Coronary artery (tissue), 2 donors: Measurements from ENCODE around the gene CTDSP2.

ENCODE experiments used
- DNase-seq: peaks from one replicate; pipeline ENCODE4 v3.0.0-alpha.2; 2017; ENCODE audit warnings: low spot score
- H3K27ac ChIP-seq, 2 donors: fragments of 200-600 bp; sonication (generic); one replicate each; pipeline ENCODE4 v1.5.1; 2016 to 2019
- H3K4me3 ChIP-seq: fragments of 200-600 bp; sonication (generic); 2 replicates; pipeline ENCODE4 v1.5.1; 2016; ENCODE audit warnings: mild to moderate bottlenecking, moderate library complexity
- TF ChIP-seq, protein P1 (sequence below): fragments of 200-600 bp; sonication (generic); IDR thresholded peaks from one replicate; pipeline ENCODE4 v1.5.1; 2019; ENCODE audit warnings: antibody characterized with exemption

Gene CTDSP2, protein sequence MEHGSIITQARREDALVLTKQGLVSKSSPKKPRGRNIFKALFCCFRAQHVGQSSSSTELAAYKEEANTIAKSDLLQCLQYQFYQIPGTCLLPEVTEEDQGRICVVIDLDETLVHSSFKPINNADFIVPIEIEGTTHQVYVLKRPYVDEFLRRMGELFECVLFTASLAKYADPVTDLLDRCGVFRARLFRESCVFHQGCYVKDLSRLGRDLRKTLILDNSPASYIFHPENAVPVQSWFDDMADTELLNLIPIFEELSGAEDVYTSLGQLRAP

DNA sequence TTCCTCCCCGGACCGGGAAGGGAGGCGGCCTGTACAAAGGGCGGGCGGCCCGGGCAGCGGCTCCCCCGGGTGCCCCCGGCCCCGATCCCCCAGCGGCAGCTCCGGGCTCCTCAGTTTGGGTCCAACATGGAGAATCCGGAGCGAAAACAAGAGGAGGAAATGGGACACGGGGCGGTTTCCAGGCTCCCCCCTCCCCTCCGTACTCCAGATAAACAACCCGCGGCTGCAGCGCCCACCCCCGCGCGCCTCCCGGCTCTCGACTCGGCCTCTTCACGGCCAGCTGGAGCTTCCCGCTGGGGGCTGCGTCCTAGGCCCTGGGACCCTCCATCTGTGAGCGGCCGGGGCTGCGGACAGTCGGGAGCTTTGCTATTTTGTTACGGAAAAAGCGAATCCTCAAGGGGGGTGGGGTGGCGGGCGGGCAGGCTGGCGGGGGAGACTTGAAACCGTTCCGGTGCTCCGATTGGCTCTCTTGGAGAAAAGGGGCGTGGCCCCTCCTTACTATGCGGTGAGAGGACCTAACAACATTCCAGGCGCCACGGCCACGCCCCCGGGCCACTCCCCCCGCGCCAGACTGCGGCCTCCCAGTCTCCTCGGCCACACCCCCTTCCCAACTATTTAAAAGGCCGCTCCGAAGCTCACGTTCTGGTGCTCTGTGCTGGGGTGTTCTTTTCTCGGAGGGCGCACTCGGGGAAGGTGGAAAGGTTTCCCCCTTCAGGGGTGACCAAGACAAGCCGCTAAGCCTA lies at the start of gene CTDSP2:
TSS of gene CTDSP2 (minus strand) at position 153 of the 743 bp plus-strand sequence. CDS start 294 bp downstream, outside the sequence.
- H3K4me3 ChIP-seq = peak within 1 kb of the TSS; percentile 97
- TF ChIP-seq, protein P1, sequence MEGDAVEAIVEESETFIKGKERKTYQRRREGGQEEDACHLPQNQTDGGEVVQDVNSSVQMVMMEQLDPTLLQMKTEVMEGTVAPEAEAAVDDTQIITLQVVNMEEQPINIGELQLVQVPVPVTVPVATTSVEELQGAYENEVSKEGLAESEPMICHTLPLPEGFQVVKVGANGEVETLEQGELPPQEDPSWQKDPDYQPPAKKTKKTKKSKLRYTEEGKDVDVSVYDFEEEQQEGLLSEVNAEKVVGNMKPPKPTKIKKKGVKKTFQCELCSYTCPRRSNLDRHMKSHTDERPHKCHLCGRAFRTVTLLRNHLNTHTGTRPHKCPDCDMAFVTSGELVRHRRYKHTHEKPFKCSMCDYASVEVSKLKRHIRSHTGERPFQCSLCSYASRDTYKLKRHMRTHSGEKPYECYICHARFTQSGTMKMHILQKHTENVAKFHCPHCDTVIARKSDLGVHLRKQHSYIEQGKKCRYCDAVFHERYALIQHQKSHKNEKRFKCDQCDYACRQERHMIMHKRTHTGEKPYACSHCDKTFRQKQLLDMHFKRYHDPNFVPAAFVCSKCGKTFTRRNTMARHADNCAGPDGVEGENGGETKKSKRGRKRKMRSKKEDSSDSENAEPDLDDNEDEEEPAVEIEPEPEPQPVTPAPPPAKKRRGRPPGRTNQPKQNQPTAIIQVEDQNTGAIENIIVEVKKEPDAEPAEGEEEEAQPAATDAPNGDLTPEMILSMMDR = peak; percentile 14
- H3K27ac ChIP-seq = peak within 1 kb of the TSS; percentile 100
- DNase-seq = peak; percentile 100

DNA sequence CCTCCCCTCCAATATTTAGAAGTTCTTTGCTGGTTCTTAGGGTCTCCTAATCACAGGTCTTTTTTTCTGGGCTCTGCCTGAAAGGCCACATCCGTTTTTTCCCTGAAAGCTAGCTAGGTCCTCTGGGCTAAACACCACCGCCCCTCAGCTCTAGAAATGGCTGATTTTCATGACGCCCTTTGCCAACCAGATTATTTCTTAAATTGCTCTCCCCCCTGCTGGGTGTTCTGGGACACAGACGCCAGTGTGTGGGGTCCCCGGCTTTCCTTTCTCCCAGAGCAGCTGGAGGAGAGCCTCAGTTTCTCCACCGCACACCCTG lies 49.5 kb upstream of the CTDSP2 start:
- no peak for DNase-seq
- H3K27ac ChIP-seq = peak overlapping the region; percentile 89 to 96
- TF ChIP-seq, protein P1 = no peak
- peak overlapping the region; percentile 82 for H3K4me3 ChIP-seq

DNA sequence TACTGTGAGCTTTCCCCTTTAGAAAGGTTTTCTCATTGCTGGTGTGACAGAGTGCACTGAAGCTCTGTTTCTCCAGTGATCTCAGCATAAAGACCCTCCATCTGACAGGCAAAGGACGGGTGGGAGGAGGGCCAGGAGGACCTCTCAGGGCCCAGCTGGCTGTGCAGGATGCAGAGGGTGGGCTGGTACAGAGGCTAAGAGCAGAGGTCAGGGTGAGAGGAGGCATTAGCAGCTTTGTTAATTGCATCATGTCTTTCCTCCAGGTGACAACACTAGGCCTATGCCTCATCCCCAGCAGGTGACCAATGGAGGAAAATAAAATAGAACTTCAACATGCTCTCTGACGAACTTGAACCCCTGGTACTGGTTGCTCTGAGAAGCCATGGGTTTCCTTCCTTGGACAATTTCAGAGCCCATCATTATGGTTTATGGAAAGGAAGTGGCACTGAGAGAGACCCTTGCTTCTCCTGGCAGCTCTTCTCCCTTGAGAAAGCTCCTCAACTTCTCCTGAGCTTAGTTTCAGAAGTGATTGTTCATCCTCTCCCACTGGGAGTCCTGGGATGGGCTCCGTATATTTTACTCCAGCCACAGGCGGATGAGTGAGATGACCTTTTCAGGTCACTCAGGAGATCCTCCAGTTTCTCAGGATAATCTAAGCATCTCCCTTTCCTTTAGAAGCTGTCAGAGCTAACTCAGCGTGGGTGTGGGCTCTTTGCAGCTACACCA lies 49.0 kb upstream of the CTDSP2 start:
- peak overlapping the region; percentile 89 to 96 for H3K27ac ChIP-seq
- TF ChIP-seq, protein P1 = no peak
- no peak for DNase-seq
- H3K4me3 ChIP-seq = no peak overlapping the region

DNA sequence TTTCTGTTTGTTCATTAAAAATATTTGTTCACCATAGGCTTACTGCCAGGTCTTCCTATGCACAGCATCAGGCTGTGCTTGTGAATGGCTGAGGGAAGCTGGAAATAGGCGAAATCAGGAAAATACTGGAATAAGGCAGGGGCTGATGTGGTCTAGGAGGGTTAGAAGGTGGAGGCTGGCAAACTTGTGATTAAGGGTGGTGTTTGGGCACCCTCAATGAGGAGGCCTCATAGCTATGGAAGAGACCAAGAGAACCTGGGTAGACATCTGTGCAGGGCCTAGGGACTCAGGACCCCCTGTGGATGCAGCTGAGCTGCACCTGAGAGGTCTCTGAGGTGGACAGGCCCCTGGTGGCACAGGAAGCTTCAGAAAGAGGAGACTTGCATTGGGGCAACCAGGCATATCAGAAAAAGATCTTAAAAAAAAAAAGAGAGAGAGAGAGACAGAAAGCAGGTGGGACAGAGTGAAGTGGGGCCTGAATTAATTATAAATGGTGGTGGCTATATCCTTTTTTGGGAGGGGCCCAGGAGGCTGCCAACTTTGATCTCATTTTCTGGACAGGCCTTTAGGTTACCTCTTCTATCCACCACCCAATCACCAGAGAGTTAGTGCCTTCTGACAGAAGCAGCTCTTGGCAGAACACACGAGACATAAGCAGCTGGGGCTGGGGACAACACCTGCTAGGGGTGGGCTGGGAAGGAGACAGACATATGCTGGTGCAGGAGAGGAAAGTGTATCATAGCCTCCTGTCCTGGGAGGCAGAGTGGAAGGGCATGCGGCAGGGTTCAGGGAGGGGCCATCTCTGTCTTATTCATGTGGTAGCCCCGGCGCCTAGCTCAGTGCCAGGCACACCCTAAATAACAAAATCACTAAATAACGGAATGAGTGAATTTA lies 48.1 kb upstream of the CTDSP2 start:
- TF ChIP-seq, protein P1 = no peak
- Histone ChIP-seq H3K27ac (peak overlapping the region; percentile 89 to 96), H3K4me3 (peak overlapping the region; percentile 7)
- DNase-seq = no peak

DNA sequence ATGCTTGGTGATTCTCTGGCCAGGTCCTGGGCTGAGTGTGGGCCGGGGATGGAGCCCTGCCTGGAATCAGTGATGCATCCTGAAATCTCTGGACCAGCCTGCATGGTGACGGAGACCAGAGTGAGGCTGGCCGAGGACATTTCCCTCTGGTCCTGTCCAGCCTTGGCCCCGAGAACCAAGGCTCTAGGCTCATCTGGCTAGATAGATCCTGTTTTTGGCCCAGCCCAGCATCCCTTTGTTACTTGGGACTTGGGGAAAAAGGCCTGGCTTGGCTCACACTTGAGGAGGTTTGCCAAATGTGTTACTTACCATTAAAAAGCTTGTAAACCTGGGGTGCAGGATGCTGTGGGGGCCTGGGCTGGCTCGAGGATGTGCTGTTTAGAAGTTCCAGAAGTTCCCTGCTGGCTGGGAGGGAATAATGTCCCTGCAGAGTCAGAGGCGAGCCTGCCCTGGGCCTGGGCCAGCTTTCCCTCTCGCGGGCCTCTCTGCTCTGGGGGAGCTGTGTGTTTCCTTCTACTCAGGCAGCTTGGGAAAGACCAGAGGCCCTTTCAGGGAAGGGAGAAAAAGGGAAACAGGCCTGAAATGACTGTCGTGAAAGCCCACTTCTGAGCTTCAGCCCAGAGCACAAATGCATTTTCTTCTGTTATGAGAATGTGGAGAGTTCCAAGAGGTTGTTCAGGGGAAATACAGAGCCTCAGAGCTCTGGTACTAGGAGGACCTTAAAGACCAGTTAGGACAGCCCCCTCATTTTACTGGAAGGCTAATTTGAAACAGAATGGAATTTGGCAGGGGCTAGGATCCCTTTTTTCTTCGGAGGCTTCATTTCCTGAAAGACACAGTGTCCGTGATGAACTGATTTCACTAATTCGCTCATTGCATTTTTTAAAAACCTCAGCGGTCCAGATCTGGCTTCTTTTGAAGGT lies 47.2 kb upstream of the CTDSP2 start:
- TF ChIP-seq, protein P1 = no peak
- Histone ChIP-seq H3K4me3 (peak overlapping the region; percentile 9), H3K27ac (peak overlapping the region; percentile 89 to 96)
- peak; percentile 96 for DNase-seq
